Breast epithelium (tissue), 4 donors: ENCODE data around the gene MSN. TPM values are rescaled to one million over a fixed set of nuclear protein-coding genes. Genes with fewer than 3 reads are reported as not detected.
"Not testable (repeated sequence)": the region's sequence is repeated elsewhere in the genome, so short reads cannot be mapped to it uniquely, and the experiment has no call there.

Experiments used
- DNase-seq, 2 donors: peaks; one replicate each; pipeline ENCODE4 v3.0.0-alpha.2; 2019; ENCODE audit warnings: low spot score in 2 of 2
- H3K27ac ChIP-seq, 2 donors: fragments of 200-600 bp; sonication (generic) in 1 of 2; one replicate each; pipeline ENCODE4 v1.5.1; 2016 to 2019; ENCODE audit warnings: mild to moderate bottlenecking in 1 of 2
- H3K27me3 ChIP-seq, 2 donors: fragments of 200-600 bp; sonication (generic) in 1 of 2; one replicate each; pipeline versions ENCODE4 v1.5.1 to v1.6.0; 2017 to 2019; ENCODE audit warnings: control low read depth in 1 of 2, mild to moderate bottlenecking in 1 of 2
- H3K36me3 ChIP-seq: fragments of 200-600 bp; one replicate; pipeline ENCODE4 v1.5.1; 2019
- H3K4me1 ChIP-seq, 2 donors: fragments of 200-600 bp; sonication (generic); one replicate each; pipeline ENCODE4 v1.5.1; 2016 to 2019; ENCODE audit warnings: control low read depth in 1 of 2
- H3K4me3 ChIP-seq, 3 donors: fragments of 200-600 bp; sonication (generic); 1 replicate in 2 of 3; 2 replicates in 1 of 3; pipeline ENCODE4 v1.5.1; 2016 to 2019; ENCODE audit warnings: mild to moderate bottlenecking in 3 of 3, moderate library complexity in 2 of 3
- H3K9me3 ChIP-seq, 2 donors: fragments of 200-600 bp; sonication (generic) in 1 of 2; one replicate each; pipeline ENCODE4 v1.5.1; 2016 to 2019; ENCODE audit warnings: control low read depth in 1 of 2
- POLR2A ChIP-seq: fragments of 450-650 bp; IDR thresholded peaks from one replicate; pipeline ENCODE4 v1.6.1; 2016; ENCODE audit warnings: antibody characterized with exemption, mild to moderate bottlenecking, moderate library complexity
- POLR2AphosphoS5 ChIP-seq, 3 donors: sonication (generic); formaldehyde crosslinking; IDR thresholded peaks; one replicate each; pipeline ENCODE4 v1.6.1; 2017; ENCODE audit warnings: antibody characterized with exemption in 3 of 3
- intact Hi-C: fragments of 100-400 bp; cut with DNase I; formaldehyde crosslinking; loops from one replicate; pipeline ENCODE4 v1.15.1; 2023; ENCODE audit warnings: low total_unique reads
- total RNA-seq, 3 donors: library from RNA; depleted of rRNA; stranded (reverse); fragments of >200 nt; gene quantifications; one replicate each; pipeline ENCODE4 v1.1.0, GENCODE V29; 2016
- TF ChIP-seq, protein P1 (sequence below), 3 donors: fragments of 450-650 bp; IDR thresholded peaks; one replicate each; pipeline ENCODE4 v1.5.1; 2016 to 2017; ENCODE audit warnings: antibody characterized with exemption in 3 of 3, mild to moderate bottlenecking in 3 of 3, moderate library complexity in 3 of 3

Gene MSN
- total RNA-seq, 3 donors from 2014 or later = 132 to 190 (median 182) TPM

DNA sequence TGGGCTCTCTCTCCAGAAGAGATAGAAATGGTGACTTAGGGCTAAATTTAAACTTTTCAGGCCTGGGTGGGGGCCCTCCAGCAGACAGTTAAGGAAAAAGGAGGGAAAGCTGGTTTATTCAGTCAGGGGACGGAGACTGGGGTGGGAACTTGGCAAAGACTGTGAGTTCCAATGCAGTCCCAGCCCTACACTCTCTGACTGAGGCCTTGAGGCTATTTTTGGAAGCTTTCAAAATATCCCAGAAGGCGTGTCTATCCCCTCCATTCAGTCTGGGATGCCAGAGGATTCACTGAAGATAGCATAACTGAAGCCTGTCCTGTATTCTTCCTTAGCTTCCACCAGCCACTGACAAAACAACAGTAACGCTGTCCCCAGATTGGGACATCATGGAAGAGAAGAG, 32.1 kb upstream of the MSN start:
- peaks cover 0 to 20% of the 10 kb centered on the region in 2 donors for H3K27me3 ChIP-seq
- intact Hi-C loops = no loop called here
- no peak overlapping the region for H3K4me3 ChIP-seq
- no peak for TF ChIP-seq POLR2A
- TF ChIP-seq POLR2AphosphoS5 (IDR thresholded peaks at IDR 0.05) = no peak
- TF ChIP-seq, protein P1, sequence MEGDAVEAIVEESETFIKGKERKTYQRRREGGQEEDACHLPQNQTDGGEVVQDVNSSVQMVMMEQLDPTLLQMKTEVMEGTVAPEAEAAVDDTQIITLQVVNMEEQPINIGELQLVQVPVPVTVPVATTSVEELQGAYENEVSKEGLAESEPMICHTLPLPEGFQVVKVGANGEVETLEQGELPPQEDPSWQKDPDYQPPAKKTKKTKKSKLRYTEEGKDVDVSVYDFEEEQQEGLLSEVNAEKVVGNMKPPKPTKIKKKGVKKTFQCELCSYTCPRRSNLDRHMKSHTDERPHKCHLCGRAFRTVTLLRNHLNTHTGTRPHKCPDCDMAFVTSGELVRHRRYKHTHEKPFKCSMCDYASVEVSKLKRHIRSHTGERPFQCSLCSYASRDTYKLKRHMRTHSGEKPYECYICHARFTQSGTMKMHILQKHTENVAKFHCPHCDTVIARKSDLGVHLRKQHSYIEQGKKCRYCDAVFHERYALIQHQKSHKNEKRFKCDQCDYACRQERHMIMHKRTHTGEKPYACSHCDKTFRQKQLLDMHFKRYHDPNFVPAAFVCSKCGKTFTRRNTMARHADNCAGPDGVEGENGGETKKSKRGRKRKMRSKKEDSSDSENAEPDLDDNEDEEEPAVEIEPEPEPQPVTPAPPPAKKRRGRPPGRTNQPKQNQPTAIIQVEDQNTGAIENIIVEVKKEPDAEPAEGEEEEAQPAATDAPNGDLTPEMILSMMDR (IDR thresholded peaks at IDR 0.05) = no peak
- no peaks in the 10 kb centered on the region for H3K4me1 ChIP-seq
- no peaks in the 10 kb centered on the region for H3K9me3 ChIP-seq
- H3K27ac ChIP-seq = peak overlapping the region; percentile 43 to 65
- H3K36me3 ChIP-seq = no peaks in the 10 kb centered on the region
- no peak for DNase-seq

DNA sequence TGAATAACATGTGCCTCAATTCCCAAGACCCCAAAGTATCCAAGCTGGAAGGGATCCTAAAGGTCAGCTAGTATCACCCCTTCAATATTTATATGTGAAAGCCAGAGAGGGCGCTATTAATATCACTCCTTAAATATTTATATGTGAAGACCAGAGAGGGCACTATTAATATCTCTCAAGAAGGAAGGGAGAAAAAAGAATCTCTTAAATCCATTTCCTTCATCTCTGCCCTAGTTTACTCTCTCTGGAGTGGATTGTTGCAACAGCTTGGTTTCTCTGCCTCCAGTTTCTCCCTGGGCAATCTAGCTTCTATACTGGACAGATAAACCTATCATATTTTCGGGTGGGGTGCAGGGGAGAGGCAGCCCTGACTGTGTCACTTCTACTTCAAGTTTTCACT, 31.6 kb upstream of the MSN start:
- Histone ChIP-seq H3K4me1 (no peaks in the 10 kb centered on the region), H3K27me3 (peaks cover 0 to 20% of the 10 kb centered on the region in 2 donors), H3K36me3 (no peaks in the 10 kb centered on the region), H3K4me3 (no peak overlapping the region), H3K9me3 (no peaks in the 10 kb centered on the region), H3K27ac (peak overlapping the region; percentile 43 to 65)
- intact Hi-C loops = no loop called here
- DNase-seq = no peak
- no peak for TF ChIP-seq POLR2A
- TF ChIP-seq, protein P1 (IDR thresholded peaks at IDR 0.05) = no peak
- TF ChIP-seq POLR2AphosphoS5 (IDR thresholded peaks at IDR 0.05) = no peak

DNA sequence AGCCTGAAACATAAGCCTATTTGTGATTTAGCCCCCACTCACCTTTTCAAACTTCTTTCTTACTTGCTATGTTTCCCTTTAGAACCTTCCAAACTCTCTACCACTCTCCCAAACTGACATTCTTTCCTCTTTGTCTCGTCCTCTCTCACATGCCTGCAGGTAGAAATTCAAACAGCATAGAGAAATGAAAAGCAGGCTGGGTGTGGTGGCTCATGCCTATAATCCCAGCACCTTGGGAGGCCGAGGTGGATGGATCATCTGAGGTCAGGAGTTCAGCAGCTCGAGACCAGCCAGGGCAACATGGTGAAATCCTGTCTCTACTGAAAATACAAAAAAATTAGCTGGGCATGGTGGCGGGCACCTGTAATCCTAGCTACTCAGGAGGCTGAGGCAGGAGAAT, 31.2 kb upstream of the MSN start:
- intact Hi-C loops, H3K4me1 ChIP-seq, DNase-seq, H3K9me3 ChIP-seq, H3K36me3 ChIP-seq, H3K4me3 ChIP-seq: not testable (repeated sequence)
- H3K27me3 ChIP-seq = peaks cover 0 to 20% of the 10 kb centered on the region in 2 donors
- peak overlapping the region; percentile 43 to 48 for H3K27ac ChIP-seq

DNA sequence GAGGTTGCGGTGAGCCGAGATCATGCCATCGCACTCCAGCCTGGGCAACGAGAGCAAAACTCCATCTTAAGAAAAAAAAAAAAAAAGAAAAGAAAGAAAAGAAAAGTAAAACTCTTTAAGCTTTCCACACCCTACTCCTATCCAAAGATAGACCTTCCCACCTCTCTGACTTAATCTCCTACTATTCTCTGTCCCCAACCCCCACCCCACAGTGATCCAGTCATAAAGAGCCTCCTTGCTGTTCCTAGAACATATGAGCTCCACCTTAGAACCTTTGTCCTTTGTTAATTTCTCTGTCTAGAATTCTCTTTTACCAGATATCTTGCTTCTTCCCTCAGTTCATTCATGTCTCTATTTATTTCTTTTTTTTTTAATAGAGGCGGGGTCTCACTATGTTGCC, 30.1 kb upstream of the MSN start:
- no peaks in the 10 kb centered on the region for H3K9me3 ChIP-seq
- H3K27me3 ChIP-seq = peaks cover 0 to 20% of the 10 kb centered on the region in 2 donors
- no peaks in the 10 kb centered on the region for H3K36me3 ChIP-seq
- no peak overlapping the region for H3K4me3 ChIP-seq
- no peak for DNase-seq
- TF ChIP-seq POLR2A = no peak
- TF ChIP-seq, protein P1 (IDR thresholded peaks at IDR 0.05) = no peak
- no peak for TF ChIP-seq POLR2AphosphoS5 (IDR thresholded peaks at IDR 0.05)
- H3K27ac ChIP-seq = no peak overlapping the region
- intact Hi-C loops = no loop called here
- no peaks in the 10 kb centered on the region for H3K4me1 ChIP-seq

DNA sequence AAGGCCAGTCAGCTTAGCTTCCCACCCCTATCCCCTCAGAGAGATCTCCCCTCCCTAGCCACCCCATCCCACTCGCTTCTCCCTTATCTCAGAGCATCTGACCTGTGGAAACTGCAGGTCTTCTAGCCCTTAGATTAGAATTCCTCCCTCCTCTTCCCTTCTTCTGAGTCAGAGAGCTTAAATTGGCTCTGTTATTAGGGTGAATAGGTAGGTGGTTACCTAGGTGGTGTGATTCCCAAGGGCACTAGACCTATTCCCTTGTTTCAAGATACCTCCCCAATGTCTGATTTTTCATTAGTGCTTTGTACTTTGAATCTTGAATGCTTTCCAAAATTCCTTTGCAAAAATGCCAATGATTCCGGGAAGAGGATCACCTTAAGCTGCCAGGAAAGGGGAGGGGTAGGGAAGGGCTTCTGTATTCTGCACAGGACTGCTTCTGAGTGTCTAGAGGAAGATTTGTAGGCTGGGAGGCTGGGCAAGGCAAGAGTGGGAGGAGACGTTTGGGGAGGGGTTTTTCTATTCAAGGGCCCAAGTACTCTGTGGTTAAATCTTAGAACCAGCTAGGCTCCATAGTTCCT, 24.5 kb upstream of the MSN start:
- Histone ChIP-seq H3K36me3 (no peaks in the 10 kb centered on the region), H3K4me1 (peaks cover 0 to 7% of the 10 kb centered on the region in 2 donors), H3K4me3 (no peak overlapping the region), H3K27me3 (peaks cover 0 to 14% of the 10 kb centered on the region in 2 donors), H3K27ac (peak overlapping the region; percentile 78 to 87), H3K9me3 (no peaks in the 10 kb centered on the region)
- peak in 1 of 2 donors; percentile 23 for DNase-seq
- intact Hi-C loops = no loop called here
- TF ChIP-seq POLR2A (no peak), POLR2AphosphoS5 (IDR thresholded peaks at IDR 0.05) (no peak)
- TF ChIP-seq, protein P1 (IDR thresholded peaks at IDR 0.05) = no peak
